HepG2 (cell line): ENCODE results near the gene AUTS2. TPM values are rescaled to one million over a fixed set of nuclear protein-coding genes. Genes with fewer than 3 reads are reported as not detected.

Experiments used
- ATAC-seq: fragments of 200-7000 bp; cut with Tn5 transposase; 3 replicates; pipeline ENCODE4 v1.9.1; 2020; ENCODE audit warnings: mild to moderate bottlenecking, moderate library complexity
- BruUV-seq: library from RNA; stranded (reverse); fragments of 400-500 nt; replicated peaks from 2 replicates; lab custom pipeline; 2021; lab: Mats Ljungman, UMichigan
- CTCF ChIA-PET: fragments of 300-600 bp; formaldehyde crosslinking; extraction: SDS; loops from one replicate; lab custom pipeline; 2021; ENCODE audit warnings: low total read pairs, inconsistent platforms, low intra/inter-chr PET ratio; lab: Yijun Ruan, JAX
- POLR2A ChIA-PET: fragments of 350-600 bp; sonication (Branson Sonifier 250); formaldehyde crosslinking; loops from one replicate; lab custom pipeline; 2020; ENCODE audit warnings: antibody characterized with exemption, inconsistent platforms; lab: Yijun Ruan, JAX
- DNase-seq: peaks from one replicate; pipeline ENCODE4 v3.0.0-alpha.2; 2015; ENCODE audit warnings: low spot score
- FAIRE-seq: peaks from 3 replicates; lab custom pipeline; 2011; peaks lifted over from hg19 to GRCh38; lab: Jason Lieb, UNC
- H2AFZ ChIP-seq: one replicate; pipeline ENCODE4 v1.6.1; 2011; ENCODE audit warnings: low read length, inconsistent platforms
- H3K27ac ChIP-seq: fragments of 300-600 bp; 3 replicates; pipeline ENCODE4 v1.8.0; 2011; ENCODE audit warnings: mixed run types, mild to moderate bottlenecking, mixed read lengths, low read length, inconsistent platforms; ENCODE audit not compliant: insufficient read depth; ENCODE audit errors: extremely low read length
- H3K27me3 ChIP-seq, 2 experiments: fragments of 200-600 bp in 1 of 2; 2 replicates in 1 of 2; 3 replicates in 1 of 2; pipeline versions ENCODE4 v1.6.0 to v1.8.0; 2011; ENCODE audit warnings: low read length in 2 of 2, mild to moderate bottlenecking in 2 of 2, moderate library complexity in 2 of 2, inconsistent platforms in 1 of 2; ENCODE audit not compliant: insufficient read depth in 2 of 2, control insufficient read depth in 1 of 2
- H3K36me3 ChIP-seq, 2 experiments: fragments of 200-600 bp in 1 of 2; replicated peaks in 1 of 2; 2 replicates in 1 of 2; 3 replicates in 1 of 2; pipeline versions ENCODE4 v1.5.1 to v1.8.0; 2011; ENCODE audit warnings: low read length in 2 of 2, inconsistent platforms in 1 of 2; ENCODE audit not compliant: insufficient read depth in 2 of 2, control insufficient read depth in 1 of 2
- H3K4me1 ChIP-seq: 2 replicates; pipeline ENCODE4 v1.5.1; 2012; ENCODE audit warnings: low read length, inconsistent platforms; ENCODE audit not compliant: insufficient read depth
- H3K4me2 ChIP-seq: 2 replicates; pipeline ENCODE4 v1.6.0; 2011; ENCODE audit warnings: low read depth, low read length, inconsistent platforms
- H3K4me3 ChIP-seq, 3 experiments: fragments of 200-600 bp in 1 of 3; sonication (generic), shearing (Covaris generic) in 1 of 3; replicated peaks in 1 of 3; 2 replicates each; pipeline ENCODE4 v1.5.1; 2011 to 2016; ENCODE audit warnings: low read length in 3 of 3, inconsistent platforms in 2 of 3, low read depth in 2 of 3, mild to moderate bottlenecking in 2 of 3, control low read depth in 1 of 3, mixed read lengths in 1 of 3; ENCODE audit not compliant: insufficient read depth in 1 of 3
- H3K79me2 ChIP-seq: one replicate; pipeline ENCODE4 v1.6.1; 2011; ENCODE audit warnings: low read length, inconsistent platforms; ENCODE audit not compliant: insufficient read depth
- H3K9ac ChIP-seq: 2 replicates; pipeline ENCODE4 v1.6.0; 2011; ENCODE audit warnings: mild to moderate bottlenecking, low read depth, low read length, inconsistent platforms; ENCODE audit not compliant: insufficient read depth
- H3K9me3 ChIP-seq: 2 replicates; pipeline ENCODE4 v1.5.1; 2012; ENCODE audit warnings: mild to moderate bottlenecking, low read length
- H4K20me1 ChIP-seq: 2 replicates; pipeline ENCODE4 v1.6.0; 2011; ENCODE audit warnings: inconsistent platforms, mild to moderate bottlenecking, low read length, moderate library complexity; ENCODE audit not compliant: insufficient read depth
- JUND ChIP-seq: sonication (generic); formaldehyde crosslinking; IDR thresholded peaks from 2 replicates; pipeline ENCODE4 v1.8.0; 2022; ENCODE audit warnings: mild to moderate bottlenecking, missing genetic modification reagents
- MAFF ChIP-seq: IDR thresholded peaks from 2 replicates; pipeline ENCODE4 v1.6.1; 2011; ENCODE audit warnings: low read depth, low read length, improper control_type of control experiment
- NR2F6 ChIP-seq, 2 experiments: IDR thresholded peaks; 2 replicates each; pipeline ENCODE4 v1.6.1; 2016; ENCODE audit warnings: antibody characterized with exemption in 1 of 2, mild to moderate bottlenecking in 1 of 2
- POGZ ChIP-seq: sonication (generic); formaldehyde crosslinking; IDR thresholded peaks from 2 replicates; pipeline ENCODE4 v1.4.0; 2020; ENCODE audit warnings: mild to moderate bottlenecking, missing genetic modification reagents
- REL ChIP-seq: sonication (generic); formaldehyde crosslinking; conservative IDR thresholded peaks from 2 replicates; pipeline ENCODE4 v1.8.0; 2022; ENCODE audit warnings: mild to moderate bottlenecking, missing genetic modification reagents, moderate library complexity
- SAP130 ChIP-seq: IDR thresholded peaks from 2 replicates; pipeline ENCODE4 v1.6.1; 2016; ENCODE audit warnings: low read depth
- SRF ChIP-seq: IDR thresholded peaks from 2 replicates; pipeline ENCODE4 v1.6.1; 2011; ENCODE audit warnings: mild to moderate bottlenecking, low read depth, low read length, moderate library complexity
- ZNF138 ChIP-seq: sonication (generic); formaldehyde crosslinking; IDR thresholded peaks from 2 replicates; pipeline ENCODE4 v1.5.0; 2020; ENCODE audit warnings: mild to moderate bottlenecking, low read depth, missing genetic modification reagents
- ZUFSP ChIP-seq: sonication (generic); formaldehyde crosslinking; IDR thresholded peaks from 2 replicates; pipeline ENCODE4 v1.9.0; 2021; ENCODE audit warnings: missing genetic modification reagents, mild to moderate bottlenecking, borderline replicate concordance
- WGBS: methylation state at CpG from one replicate; pipeline ENCODE4 v1.1.6; 2017; ENCODE audit warnings: low lambda C conversion rate; 5-methylcytosine and 5-hydroxymethylcytosine counted together
- in situ Hi-C: cut with HindIII; loops from 2 replicates; pipeline ENCODE4 v1.10.0; 2017; ENCODE audit warnings: low pct_unique_long_range_greater_than_20kb; ENCODE audit not compliant: extremely low pct_ligation_motif_present
- intact Hi-C: fragments of 100-400 bp; cut with micrococcal nuclease; formaldehyde crosslinking; loops from one replicate; pipeline ENCODE4 v1.10.0; 2022; ENCODE audit not compliant: unreplicated experiment
- polyA plus RNA-seq, 8 experiments: library from polyadenylated mRNA; depleted of rRNA in 3 of 8; stranded (reverse) in 7 of 8; unstranded in 1 of 8; fragments of >200 nt; fragmentation: Illumina TruSeq in 4 of 8; extraction: Trizol in 4 of 8; gene quantifications; 2 replicates each; pipeline versions ENCODE4 v1.2.1 to v1.2.3, GENCODE V29; 2011 to 2016; ENCODE audit warnings: low read depth in 4 of 8, missing spikeins in 1 of 8, mixed read lengths in 1 of 8; ENCODE audit not compliant: insufficient read depth in 1 of 8
- total RNA-seq, 5 experiments: library from RNA; depleted of rRNA; stranded (reverse); fragments of >200 nt; fragmentation: Illumina TruSeq; extraction: Trizol; gene quantifications; 2 replicates each; pipeline ENCODE4 v1.2.3, GENCODE V29; 2016; ENCODE audit warnings: low read depth in 1 of 5
- TF ChIP-seq, protein P1 (sequence below): sonication (generic); formaldehyde crosslinking; conservative IDR thresholded peaks from 2 replicates; pipeline ENCODE4 v1.4.0; 2020; ENCODE audit warnings: mild to moderate bottlenecking, missing genetic modification reagents, moderate library complexity

Gene AUTS2
- total and polyA plus RNA-seq, 2 of the 13 experiments (the other 11 are each of a cell fraction or from before 2014, with no cell fraction given) = 0.38 TPM; not detected in 1

GRCh38 chr7:69957661-69958060 is 359.4 kb downstream of the AUTS2 start:
- 0% methylated on average over 1 of the region's 2 CpGs for WGBS
- TF ChIP-seq JUND (CRISPR knock-in tag) (no peak), ZNF138 (CRISPR knock-in tag) (no peak), REL (no peak)
- Histone ChIP-seq H3K4me2 (no peak overlapping the region), H3K27me3 (no peaks in the 10 kb centered on the region), H4K20me1 (no peaks in the 10 kb centered on the region), H3K79me2 (no peaks in the 10 kb centered on the region), H2AFZ (no peak overlapping the region), H3K36me3 (no peaks in the 10 kb centered on the region), H3K4me1 (no peaks in the 10 kb centered on the region), H3K9me3 (no peaks in the 10 kb centered on the region), H3K9ac (no peak overlapping the region), H3K4me3 (no peak overlapping the region), H3K27ac (no peak overlapping the region)
- POLR2A ChIA-PET = no interaction called here
- in situ Hi-C loops = no loop called here
- DNase-seq = no peak
- no peak for FAIRE-seq
- no TSS peak for BruUV-seq
- no peak for ATAC-seq
- intact Hi-C loops = no loop called here
- CTCF ChIA-PET = no interaction called here

- no peaks in the 10 kb centered on the region for H3K4me1 ChIP-seq
- no peak overlapping the region for H3K4me3 ChIP-seq
- in situ Hi-C loops (no loop called here), intact Hi-C loops (no loop called here)
- H2AFZ ChIP-seq = no peak overlapping the region
- ChIA-PET CTCF (no interaction called here), POLR2A (no interaction called here)
- H4K20me1 ChIP-seq = no peaks in the 10 kb centered on the region
- no peak overlapping the region for H3K4me2 ChIP-seq
- ATAC-seq (no peak), DNase-seq (no peak), FAIRE-seq (no peak)
- no peaks in the 10 kb centered on the region for H3K27me3 ChIP-seq
- no peaks in the 10 kb centered on the region for H3K9me3 ChIP-seq
- H3K9ac ChIP-seq = no peak overlapping the region
- no peak overlapping the region for H3K27ac ChIP-seq
- BruUV-seq = no TSS peak
- no peaks in the 10 kb centered on the region for H3K79me2 ChIP-seq
- no peaks in the 10 kb centered on the region for H3K36me3 ChIP-seq
- WGBS = 33% methylated on average over 3 of the region's 3 CpGs
- TF ChIP-seq, protein P1, sequence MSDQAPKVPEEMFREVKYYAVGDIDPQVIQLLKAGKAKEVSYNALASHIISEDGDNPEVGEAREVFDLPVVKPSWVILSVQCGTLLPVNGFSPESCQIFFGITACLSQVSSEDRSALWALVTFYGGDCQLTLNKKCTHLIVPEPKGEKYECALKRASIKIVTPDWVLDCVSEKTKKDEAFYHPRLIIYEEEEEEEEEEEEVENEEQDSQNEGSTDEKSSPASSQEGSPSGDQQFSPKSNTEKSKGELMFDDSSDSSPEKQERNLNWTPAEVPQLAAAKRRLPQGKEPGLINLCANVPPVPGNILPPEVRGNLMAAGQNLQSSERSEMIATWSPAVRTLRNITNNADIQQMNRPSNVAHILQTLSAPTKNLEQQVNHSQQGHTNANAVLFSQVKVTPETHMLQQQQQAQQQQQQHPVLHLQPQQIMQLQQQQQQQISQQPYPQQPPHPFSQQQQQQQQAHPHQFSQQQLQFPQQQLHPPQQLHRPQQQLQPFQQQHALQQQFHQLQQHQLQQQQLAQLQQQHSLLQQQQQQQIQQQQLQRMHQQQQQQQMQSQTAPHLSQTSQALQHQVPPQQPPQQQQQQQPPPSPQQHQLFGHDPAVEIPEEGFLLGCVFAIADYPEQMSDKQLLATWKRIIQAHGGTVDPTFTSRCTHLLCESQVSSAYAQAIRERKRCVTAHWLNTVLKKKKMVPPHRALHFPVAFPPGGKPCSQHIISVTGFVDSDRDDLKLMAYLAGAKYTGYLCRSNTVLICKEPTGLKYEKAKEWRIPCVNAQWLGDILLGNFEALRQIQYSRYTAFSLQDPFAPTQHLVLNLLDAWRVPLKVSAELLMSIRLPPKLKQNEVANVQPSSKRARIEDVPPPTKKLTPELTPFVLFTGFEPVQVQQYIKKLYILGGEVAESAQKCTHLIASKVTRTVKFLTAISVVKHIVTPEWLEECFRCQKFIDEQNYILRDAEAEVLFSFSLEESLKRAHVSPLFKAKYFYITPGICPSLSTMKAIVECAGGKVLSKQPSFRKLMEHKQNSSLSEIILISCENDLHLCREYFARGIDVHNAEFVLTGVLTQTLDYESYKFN (CRISPR knock-in tag) = no peak
- TF ChIP-seq SAP130 (CRISPR knock-in tag) (no peak), ZUFSP (CRISPR knock-in tag) (no peak), POGZ (no peak), NR2F6 (IDR thresholded peaks at IDR 0.05) (no peak), NR2F6 (CRISPR knock-in tag; IDR thresholded peaks at IDR 0.05) (no peak), MAFF (no peak), SRF (no peak)
Measured at GRCh38 chr7:69959789-69960499, 361.7 kb downstream of the AUTS2 start.
